T-helper 1 cell (primary cell): ENCODE results near the gene BTBD7.

Source experiments
- DNase-seq, 5 donors: peaks; one replicate each; pipeline ENCODE4 v3.0.0-alpha.2; 2012 to 2020

BTBD7 gene

DNA sequence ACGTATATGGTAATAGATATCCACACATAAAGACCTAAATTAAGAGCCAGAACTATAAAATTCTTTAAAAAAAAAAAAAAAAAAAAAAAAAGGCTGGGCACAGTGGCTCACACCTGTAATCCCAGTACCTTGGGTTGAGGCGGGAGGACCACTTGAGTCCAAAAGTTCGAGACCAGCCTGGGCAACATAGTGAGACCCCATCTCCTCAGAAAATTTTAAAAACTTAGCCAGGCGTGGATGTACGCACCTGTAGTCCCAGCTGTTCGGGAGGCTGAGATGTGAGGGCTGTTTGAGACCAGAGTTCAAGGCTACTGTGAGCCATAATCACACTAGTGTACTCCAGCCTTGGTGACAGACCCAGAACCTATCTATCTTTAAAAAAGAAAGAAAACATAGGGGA lies 4.3 kb downstream of the BTBD7 start:
- no peak for DNase-seq

DNA sequence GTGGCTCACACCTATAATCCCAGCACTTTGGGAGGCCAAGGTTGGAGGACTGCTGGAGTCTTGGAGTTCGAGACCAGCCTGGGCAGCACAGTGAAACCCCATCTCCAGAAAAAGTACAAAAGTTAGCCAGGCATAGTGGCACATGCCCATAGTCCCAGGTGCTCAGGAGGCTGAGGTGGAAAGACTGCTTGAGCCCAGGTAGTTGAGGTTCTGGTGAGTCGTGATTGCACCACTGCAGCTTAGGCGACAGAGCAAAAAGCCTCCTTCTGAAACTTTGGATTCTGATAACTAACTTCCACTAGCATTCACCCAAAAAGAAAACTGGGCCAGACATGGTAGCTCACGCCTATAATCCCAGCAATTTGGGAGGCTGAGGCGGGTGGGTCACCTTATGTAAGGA lies 6.6 kb downstream of the BTBD7 start:
- no peak for DNase-seq

DNA sequence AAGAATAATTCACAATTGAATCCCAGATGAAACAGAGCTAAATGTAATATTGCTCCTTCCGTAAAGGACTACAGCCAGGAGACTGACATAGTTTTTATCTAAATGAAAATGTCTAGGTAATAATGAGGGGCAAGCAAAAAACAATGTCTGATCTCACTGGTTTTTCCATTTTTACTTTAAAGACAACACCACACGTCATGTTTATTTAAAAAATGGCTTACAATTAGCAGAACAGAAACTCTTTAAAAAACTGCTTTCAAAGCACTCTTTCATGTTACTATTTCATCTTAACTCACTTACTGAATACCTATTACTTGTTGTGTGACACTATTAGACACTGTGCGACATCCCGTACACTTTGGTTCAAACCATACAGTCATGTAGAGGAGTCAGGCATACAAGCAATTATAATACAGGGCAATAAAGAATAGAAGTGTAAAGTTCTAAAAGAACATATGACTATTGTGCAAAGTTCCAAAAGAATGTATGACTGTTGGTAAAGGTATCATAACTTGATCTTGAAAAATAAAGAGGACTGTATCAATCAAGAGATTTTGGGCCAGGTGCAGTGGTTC lies 9.1 kb downstream of the BTBD7 start:
- no peak for DNase-seq

DNA sequence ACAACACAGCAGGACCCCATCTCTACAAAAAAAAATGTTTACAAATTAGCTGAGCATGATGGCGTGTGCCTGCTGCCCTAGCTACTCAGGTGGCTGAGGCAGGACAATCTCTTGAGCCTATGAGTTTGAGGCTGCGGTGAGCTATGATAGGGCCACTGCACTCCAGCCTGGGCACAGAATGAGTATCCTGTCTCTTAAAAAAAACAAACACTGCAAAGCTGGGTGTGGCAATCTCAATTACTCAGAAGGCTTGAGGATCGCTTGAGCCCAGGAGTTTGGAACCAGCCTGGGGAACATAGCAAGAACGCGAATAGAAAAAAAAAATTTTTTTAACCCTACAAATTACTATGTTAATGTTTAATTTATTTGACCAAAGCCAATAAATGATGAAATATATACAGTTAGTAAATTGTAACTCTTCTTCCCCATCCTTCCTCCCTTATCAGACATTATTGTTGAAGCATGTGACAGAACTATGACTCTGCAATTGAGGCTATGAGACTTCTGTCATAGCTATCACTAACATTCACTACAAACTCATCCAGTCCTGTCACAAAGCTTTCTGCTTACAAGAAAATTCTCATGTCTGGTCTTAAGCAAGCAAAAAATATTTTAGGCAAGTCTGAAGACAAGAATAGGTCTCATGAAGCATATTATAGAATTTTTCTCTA lies 9.8 kb downstream of the BTBD7 start:
- no peak for DNase-seq

DNA sequence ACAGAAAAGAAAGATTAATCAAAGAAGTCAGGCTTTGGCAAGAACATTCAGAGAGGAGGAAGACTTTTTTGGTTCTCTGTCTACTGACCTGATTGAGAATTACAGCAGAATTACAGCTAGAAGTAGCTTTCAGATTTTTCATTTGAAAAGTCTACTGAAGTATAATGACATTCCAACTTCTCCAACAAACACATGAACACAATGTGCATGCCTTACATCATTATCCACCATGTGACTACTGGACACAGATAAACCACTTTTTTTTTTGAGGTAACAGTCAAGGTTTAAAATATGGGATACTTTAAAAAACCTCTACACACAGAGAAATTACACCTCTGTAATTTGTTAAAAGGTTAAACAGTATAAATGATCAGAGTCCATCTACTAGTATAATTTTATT lies 12.3 kb downstream of the BTBD7 start:
- no peak for DNase-seq

DNA sequence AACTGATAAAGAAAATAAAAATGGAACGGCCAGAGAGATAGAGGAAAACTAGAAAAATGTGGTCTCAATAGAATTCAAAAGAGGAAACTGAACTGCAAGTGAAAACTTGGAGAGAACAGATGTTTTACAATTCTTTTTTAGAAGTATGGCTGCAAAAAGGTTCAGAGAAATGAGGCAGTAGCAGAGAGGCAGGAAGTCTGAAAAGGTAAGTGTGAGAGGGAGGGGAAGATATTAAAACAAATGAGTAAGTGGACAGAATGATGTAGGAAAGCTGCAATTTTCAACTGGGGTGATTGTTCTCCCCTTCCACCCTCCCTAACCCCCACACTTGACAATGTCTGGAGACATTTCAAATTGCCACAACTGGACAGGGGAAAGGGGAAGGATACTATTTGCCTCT lies 12.9 kb downstream of the BTBD7 start:
- no peak for DNase-seq

DNA sequence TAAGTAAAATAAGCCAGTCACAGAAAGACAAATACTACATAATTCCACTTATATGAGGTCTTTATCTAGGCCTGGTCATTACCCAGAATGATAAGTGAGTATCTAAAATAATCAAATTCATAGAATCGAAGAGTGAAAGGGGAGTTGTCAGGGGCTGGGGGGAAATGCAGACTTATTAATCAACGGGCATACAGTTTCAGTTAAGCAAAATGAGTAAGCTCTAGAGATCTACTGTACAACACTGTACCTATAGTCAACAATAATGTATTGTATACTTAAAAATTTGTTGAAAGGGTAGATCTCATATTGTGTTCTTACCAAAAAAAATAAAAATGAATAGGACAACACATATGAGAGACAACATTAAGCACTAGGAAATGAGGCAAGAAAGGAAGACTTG lies 13.3 kb downstream of the BTBD7 start:
- no peak for DNase-seq

DNA sequence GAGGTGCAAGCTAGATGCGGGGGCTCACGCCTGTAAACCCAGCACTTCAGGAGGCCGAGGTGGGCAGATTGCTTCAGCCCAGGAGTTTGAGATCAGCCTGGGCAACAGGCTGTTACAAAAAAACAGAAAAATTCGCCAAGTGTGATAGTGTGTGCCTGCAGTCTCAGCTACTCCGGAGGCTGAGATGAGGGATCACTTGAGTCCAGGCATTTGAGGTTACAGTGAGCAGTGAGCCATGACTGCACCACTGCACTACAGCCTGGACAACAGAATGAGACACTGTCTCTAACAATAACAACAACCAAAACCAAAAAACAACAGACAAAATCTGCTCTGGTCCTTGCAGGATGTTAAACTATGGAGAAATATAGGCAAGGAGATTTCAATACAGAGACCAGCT lies 13.9 kb downstream of the BTBD7 start:
- DNase-seq = no peak

DNA sequence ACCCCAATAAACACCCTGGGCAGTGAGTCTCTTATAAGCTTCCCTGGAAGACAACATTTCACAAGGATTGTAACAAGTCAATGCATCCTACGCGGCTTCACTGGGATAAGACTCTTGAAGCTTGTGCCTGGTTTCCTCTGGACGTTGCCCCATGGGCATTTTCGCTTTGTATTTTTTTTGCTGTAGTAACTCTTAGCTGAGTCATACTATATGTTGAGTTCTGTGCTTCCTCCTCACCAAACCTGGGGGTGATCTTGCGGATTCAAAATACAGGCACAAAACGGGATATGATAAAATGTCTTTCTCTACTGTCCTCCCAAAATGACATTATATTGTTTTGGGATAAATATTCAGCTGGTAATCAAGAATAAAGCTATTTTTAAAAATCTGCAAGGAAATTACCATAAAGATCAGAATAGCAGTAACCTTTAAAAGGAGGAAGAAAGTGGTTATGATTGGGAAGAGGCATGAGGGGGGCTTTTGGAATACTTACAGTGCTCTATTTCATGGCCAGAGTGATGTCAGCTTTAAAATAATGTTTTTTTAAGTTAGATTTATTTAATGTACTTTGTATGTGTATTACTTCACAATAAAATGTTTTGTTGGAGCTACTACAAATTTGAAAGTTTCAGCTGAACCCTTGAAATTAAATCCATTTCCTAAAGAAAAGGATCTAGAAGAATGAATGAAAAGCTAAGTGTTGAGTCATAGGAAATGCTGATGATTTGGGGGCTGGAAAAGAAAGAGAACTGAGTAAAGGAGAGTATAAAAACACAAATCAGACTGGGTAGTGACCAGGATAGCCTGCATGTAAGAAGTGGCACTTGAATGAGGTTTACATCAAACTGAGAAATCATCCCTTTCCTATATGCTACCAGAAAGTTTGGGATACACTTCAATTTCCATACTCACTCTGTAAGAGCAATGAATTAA lies 14.7 kb downstream of the BTBD7 start:
- no peak for DNase-seq

DNA sequence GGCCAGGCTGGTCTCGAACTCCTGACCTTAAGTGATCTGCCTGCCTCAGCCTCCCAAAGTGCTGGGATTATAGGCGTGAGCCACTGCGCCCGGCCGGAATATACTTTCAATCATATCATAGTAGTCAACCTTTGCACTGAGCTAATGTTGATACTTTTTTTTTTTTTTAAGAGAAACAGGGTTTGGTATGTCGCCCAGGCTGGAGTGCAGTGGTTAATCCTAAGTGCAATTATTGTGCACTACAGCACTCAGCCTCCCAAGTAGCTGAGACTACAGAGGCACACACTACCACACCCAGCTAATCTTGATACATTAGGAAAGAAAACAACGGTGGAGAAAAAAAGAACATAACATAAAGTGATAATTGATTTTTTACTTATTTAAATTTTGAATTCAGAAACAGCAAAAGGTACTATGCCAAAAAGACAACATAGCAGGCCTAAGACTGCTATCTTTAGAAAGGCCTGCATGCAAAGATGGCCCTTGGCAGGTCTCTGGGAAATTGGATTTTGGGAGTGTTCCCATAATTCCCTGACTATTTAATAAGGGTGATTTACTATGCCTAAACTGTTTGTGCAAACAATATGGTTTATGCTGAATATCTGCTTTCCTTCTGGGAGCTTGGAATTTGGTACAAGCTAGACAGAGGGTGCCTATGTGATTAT lies 15.5 kb downstream of the BTBD7 start:
- no peak for DNase-seq

DNA sequence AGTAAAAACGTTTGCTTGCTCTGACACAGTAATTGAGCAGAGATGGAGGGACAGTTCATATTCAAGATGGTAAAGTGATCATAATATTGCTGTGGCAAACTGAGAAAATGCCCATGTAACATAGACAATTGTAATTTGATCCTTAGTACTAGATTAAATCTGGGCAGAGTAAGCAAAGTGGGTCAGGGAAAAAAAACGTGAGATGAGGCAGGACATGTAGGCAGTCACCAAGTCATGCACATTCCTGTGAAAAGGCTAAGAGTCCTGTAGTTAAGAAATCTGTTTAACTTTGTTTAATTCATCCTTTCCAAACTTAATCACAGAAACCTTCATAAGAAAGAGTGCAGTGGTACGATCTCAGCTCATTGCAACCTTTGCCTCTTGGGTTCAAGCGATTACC lies 16.1 kb downstream of the BTBD7 start:
- DNase-seq = no peak

DNA sequence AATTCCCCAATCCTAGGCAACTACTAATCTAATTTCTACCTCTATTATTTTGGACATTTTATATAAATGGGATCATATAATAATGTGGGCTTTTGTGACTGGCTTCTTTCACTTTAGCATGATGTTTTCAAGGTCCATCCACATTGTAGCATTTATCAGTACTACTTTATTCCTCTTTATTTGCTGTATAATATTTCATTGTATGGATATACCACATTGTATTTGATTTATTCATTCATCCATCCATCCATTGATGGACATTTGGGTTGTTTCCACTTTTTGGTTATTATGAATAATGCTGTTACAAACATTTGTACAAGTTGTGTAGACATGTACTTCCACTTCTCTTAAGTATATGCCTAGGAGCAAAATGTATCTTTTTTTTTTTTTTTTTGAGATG lies 17.3 kb downstream of the BTBD7 start:
- no peak for DNase-seq

DNA sequence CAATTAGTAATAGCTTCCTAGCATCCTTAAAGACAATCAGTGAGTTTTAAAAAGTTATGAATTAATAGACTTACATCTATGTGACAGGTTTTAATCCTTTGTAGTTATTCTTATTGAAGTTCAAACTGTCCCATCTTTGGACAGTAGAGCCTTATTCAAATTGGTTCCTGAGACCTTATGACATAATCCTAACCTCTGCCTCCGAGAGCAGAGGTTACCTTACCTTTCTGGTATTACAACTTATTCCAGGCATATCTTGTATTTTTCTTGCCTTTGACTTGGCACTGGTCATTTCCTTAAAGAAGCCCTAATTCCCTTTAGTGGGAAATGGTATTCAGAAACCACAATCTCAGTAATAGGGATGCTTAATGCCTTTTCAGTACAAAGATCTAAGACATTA lies 21.8 kb downstream of the BTBD7 start:
- DNase-seq = no peak

DNA sequence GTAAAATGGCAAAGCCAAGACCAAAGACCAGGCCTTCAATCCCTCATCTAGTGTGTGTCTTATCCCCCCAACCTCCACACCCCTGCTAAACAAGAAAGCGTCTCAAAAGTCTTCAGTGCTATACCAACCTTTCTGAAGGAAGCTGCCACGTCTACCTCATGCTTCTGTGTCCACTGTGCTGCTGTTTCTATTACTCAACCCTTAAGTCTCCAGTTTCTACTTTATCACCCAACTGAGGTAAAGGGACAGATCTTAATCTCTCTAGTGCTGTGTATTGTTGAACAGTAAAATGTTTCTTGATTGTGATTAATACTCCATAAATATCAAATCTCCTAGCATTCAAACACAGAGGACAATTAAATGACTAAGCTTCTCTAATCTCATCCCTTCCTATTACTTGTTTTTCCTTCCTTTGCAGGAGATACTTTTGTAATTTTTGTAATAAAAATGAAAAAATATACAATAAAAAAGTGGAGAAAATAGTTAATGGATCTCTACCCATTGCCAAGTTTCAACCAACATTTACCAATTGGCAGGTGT lies 23.3 kb downstream of the BTBD7 start:
- DNase-seq = no peak

DNA sequence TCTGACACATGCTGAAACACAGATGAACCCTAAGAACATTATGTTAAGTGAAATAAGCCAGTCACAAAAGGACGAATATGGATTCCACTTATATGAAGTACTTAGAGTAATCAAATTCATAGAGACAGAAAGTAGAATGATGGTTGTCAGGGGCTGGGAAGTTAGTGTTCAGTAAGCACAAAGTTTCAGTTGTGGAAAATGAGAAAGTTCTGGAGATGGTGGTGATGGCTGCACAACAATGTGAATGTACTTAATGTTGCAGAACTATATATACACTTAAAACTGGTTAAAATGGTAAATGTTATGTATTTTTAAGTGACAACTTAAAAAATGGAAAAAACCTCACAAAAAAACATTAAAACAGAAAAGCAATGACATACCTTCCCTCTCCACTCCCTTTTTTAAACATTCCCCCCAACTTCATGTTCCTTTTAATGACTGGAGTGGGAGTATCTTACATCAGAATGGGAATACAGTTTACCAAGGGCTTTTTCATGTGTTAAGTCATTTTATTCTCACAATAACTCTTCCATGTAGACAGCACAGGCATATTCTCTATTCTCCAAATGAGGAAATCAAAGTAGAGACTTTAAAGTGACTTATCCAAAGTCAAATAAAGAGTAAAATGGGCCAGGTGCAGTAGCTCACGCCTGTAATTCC lies 24.0 kb downstream of the BTBD7 start:
- no peak for DNase-seq

DNA sequence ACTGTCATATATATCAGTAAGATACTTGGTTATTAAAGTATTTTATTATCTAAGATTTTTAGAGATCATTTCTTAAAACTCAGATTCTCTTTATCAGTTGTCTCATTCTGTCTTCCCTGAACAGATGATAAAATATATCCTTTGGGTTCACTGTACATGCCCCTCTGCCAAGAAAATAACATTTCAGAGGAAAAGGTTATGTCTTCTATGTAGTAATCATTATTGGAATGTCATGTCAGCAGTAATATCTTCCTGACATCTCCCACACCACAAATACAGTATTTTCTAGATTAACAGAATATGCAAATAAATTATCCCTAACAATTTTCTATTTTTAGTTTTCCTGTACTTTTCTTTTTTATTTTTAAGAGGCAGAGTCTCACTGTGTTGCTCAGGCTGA lies 26.0 kb downstream of the BTBD7 start:
- no peak for DNase-seq

DNA sequence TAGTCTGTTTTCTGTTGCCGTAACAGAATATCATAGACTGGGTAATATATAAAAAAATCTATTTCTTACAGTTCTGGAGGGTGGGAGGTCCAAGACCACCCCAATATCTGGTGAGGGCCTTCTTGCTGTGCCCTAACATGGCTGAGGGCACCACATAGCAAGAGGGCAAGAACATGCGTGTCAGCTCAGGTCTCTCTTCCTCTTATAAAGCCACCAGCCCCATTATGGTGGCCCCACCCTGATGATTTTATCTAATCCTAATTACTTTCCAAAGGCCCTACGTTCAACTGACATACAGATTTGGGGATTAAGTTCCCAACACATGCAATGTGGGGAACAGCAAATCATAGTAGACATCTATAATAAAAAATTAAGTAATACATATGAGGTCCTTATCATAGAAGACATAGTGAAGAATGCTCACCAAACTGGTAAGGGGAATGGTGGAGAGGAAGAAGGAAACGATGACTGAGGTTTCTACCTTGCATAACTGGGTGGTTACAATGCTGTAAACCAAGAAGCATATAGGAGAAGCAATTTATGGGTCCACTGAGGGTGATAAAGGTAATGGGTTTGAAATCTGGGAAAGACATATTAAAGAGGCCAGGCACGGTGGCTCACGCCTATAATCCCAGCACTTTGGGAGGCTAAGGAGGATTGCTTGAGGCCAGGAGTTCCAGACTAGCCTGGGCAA lies 27.0 kb downstream of the BTBD7 start:
- DNase-seq = no peak

DNA sequence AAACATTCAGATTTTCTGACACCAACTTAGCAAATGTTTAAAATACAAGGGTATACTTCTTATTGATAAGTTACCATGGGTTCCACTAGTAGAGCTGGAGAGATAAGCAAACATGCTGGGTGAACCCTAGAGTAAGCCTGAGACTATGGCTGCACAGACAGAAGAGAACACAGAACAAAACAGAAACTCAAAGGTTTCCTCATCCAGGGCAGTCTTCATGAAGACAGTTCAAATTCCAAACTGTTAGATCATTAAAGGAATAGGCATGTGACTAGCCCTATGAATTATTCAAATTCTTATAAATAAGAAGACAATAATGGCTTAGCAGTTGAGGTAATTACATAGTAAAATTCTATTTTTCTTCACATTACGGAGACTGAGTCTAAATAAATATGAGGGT lies 28.1 kb downstream of the BTBD7 start:
- DNase-seq = no peak

DNA sequence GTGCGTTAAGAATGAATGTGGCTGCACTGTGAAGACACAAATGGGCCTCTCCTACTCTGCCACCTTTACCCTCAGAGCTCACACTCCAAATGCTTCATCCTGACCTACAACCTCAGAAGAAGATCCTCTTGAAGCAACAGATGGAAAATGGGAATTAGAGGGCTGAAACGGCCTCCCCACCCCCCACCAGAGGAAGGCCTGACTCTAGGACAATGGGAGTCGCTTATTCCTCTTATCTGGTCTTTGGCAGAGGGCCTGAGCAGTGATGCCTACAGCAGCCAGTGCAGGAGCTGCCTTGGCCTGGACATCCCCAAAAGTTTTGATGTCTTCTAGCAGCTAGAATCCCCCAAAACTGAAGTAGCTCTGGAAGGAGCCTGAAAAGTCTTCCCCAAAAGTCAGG lies 29.2 kb downstream of the BTBD7 start:
- no peak for DNase-seq

DNA sequence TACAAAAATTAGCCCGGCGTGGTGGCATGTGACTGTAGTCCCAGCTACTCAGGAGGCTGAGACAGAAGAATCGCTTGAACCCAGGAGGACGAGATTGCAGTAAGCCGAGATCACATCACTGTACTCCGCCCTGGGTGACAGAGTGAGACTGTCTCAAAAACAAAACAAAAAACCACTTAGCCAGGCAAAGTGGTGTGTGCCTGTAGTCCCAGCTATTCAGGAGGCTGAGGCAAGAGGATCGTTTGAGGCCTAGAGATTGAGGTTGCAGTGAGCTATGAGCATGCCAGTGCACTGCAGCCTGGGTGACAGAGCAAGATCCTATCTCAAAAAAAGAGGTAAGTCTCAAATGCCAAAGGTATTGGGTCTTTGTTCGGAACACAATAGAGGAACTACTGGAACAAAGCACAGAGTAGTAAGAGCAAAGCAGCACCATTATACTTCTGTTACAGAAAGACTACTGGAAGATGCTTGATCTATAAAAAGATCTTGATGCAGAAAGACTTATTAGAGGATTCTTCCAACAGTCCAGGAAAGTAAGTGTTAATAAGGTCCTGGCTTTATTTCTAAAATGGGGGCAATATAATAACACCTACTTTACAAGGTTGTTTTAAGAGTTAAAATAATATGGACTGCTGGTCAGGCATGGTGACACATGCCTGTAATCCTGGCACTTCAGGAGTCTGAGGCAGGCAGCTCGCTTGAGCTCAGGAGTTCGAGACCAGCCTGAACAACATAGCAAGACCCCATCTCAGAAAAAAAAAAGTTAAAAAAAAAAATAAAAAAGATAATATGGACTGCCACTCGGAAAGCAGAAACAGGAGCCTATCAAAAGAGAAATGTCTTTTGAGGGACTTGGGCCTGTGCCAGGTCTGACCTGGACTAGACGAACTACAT lies 29.9 kb downstream of the BTBD7 start:
- DNase-seq = no peak
